ENCODE data around the gene SLAMF6. TPM values are rescaled to one million over a fixed set of nuclear protein-coding genes. Genes with fewer than 3 reads are reported as not detected.

The SLAMF6 gene
- total and polyA plus RNA-seq, 4 donors = 0.73 to 2.4 (median 2.1) TPM

- DNase-seq (peak in 1 of 3 donors; percentile 6), ATAC-seq (ENCODE audit: insufficient read depth, low FRiP score) (peak; percentile 23)
- no peak overlapping the region for H3K4me3 ChIP-seq
- no peaks in the 10 kb centered on the region for H3K27me3 ChIP-seq (ENCODE audit: control insufficient read depth in 3 of 3, insufficient read depth in 3 of 3, low read length in 2 of 3)
- H3K9me3 ChIP-seq (ENCODE audit: control insufficient read depth in 4 of 4, insufficient read depth in 3 of 4, low read length in 3 of 4) = no peaks in the 10 kb centered on the region
- H3K4me1 ChIP-seq (ENCODE audit: control insufficient read depth in 5 of 5, insufficient read depth in 5 of 5, low read length in 5 of 5) = peaks cover 0 to 24% (median 0%) of the 10 kb centered on the region in 5 donors
- H3K9ac ChIP-seq (ENCODE audit: insufficient read depth in 1 of 2, low read length in 2 of 2) = no peak overlapping the region
- H3K27ac ChIP-seq (ENCODE audit: low read depth in 1 of 2, low read length in 1 of 2) = no peak overlapping the region
- no peaks in the 10 kb centered on the region for H3K36me3 ChIP-seq (ENCODE audit: control insufficient read depth in 4 of 4, insufficient read depth in 4 of 4, low read length in 4 of 4)
- 26 to 77% methylated on average over 2 of the region's 2 CpGs for WGBS, 2 donors
- no peak for TF ChIP-seq CTCF (IDR thresholded peaks at IDR 0.05; ENCODE audit: control extremely low read depth, extremely low read depth)
Measured at GRCh38 chr1:160546942-160547341, 23.9 kb upstream of the SLAMF6 start.

DNA sequence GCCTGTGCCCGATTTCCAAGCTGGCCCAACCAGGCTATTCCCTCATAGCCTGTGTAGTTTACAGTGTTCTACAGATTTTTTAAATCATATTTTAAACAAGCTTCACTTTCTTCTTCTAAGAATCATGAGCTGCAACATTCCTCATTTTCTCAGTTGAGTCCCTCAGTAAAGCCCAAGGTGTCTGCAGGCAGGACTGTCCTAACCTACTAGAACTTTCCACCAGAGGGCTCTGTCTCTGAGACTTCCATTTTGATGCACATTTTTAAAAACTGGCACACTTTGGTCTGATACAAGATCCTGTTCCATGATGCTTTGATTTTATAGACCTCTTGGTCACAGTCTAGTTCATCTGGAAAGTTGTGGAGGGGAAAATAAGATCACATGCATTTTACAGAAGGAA lies 21.6 kb upstream of the SLAMF6 start:
- WGBS, 2 donors = 86 to 93% methylated on average over 1 of the region's 1 CpG
- Histone ChIP-seq H3K36me3 (ENCODE audit: control insufficient read depth in 4 of 4, insufficient read depth in 4 of 4, low read length in 4 of 4) (no peaks in the 10 kb centered on the region), H3K4me3 (no peak overlapping the region), H3K27me3 (ENCODE audit: control insufficient read depth in 3 of 3, insufficient read depth in 3 of 3, low read length in 2 of 3) (no peaks in the 10 kb centered on the region), H3K27ac (ENCODE audit: low read depth in 1 of 2, low read length in 1 of 2) (no peak overlapping the region), H3K9me3 (ENCODE audit: control insufficient read depth in 4 of 4, insufficient read depth in 3 of 4, low read length in 3 of 4) (no peaks in the 10 kb centered on the region), H3K9ac (ENCODE audit: insufficient read depth in 1 of 2, low read length in 2 of 2) (no peak overlapping the region), H3K4me1 (ENCODE audit: control insufficient read depth in 5 of 5, insufficient read depth in 5 of 5, low read length in 5 of 5) (peaks cover 0 to 30% (median 0%) of the 10 kb centered on the region in 5 donors)
- peak in 2 of 3 donors; percentile 26 to 34 for DNase-seq
- TF ChIP-seq CTCF (IDR thresholded peaks at IDR 0.05; ENCODE audit: control extremely low read depth, extremely low read depth) = no peak
- no peak for ATAC-seq (ENCODE audit: insufficient read depth, low FRiP score)

DNA sequence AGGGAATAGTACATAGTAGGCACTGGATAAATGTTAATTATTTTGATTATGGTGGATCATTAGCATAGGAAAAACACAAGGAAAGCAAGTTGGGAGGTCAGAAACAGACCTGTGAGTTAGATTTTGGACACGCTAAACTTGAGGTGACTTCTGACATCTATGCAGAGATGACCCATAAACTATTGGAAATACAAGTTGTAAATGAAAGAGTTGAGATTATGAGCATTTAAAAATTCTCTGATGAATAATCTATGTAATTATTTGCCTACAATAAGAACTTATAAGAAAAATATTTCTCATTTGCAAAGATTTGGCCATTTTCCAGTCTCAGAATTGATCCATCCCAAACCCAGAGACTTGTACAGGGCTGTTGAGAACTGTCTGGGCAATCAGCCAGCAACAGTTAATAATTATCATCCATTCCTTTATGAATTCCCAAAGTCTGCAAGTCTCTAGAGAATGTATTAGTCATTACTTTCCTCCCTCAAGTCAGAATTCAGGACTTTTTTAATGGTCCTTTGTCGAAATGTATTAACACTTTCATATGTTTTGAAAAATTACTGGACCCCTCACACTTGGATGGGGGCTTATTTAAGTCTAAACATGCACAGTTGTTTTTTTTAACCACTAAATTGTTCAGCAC lies 19.4 kb upstream of the SLAMF6 start:
- peak; percentile 20 to 86 (median 76) for DNase-seq

More for the DNA sequence above, 19.4 kb upstream of the SLAMF6 start:
- no peak for ATAC-seq (ENCODE audit: insufficient read depth, low FRiP score)
- Histone ChIP-seq H3K27me3 (ENCODE audit: control insufficient read depth in 3 of 3, insufficient read depth in 3 of 3, low read length in 2 of 3) (no peaks in the 10 kb centered on the region), H3K27ac (ENCODE audit: low read depth in 1 of 2, low read length in 1 of 2) (no peak overlapping the region), H3K9ac (ENCODE audit: insufficient read depth in 1 of 2, low read length in 2 of 2) (no peak overlapping the region), H3K36me3 (ENCODE audit: control insufficient read depth in 4 of 4, insufficient read depth in 4 of 4, low read length in 4 of 4) (no peaks in the 10 kb centered on the region), H3K4me3 (no peak overlapping the region), H3K4me1 (ENCODE audit: control insufficient read depth in 5 of 5, insufficient read depth in 5 of 5, low read length in 5 of 5) (peaks cover 0 to 27% (median 0%) of the 10 kb centered on the region in 5 donors), H3K9me3 (ENCODE audit: control insufficient read depth in 4 of 4, insufficient read depth in 3 of 4, low read length in 3 of 4) (peaks cover 0 to 3% (median 0%) of the 10 kb centered on the region in 4 donors)
- 0 to 52% methylated on average over 2 of the region's 2 CpGs for WGBS, 2 donors
- no peak for TF ChIP-seq CTCF (IDR thresholded peaks at IDR 0.05; ENCODE audit: control extremely low read depth, extremely low read depth)
